ENCODE data around the gene ACAP3.

ACAP3 gene

GRCh38 chr1:1244192-1244811 is 63.4 kb downstream of the ACAP3 start:
- no peak for DNase-seq (ENCODE audit: low read depth)

GRCh38 chr1:1243807-1244191 is 63.9 kb downstream of the ACAP3 start:
- DNase-seq (ENCODE audit: low read depth), result no peak

GRCh38 chr1:1243266-1243660 is 64.5 kb downstream of the ACAP3 start:
- no peak for DNase-seq (ENCODE audit: low read depth)

DNA sequence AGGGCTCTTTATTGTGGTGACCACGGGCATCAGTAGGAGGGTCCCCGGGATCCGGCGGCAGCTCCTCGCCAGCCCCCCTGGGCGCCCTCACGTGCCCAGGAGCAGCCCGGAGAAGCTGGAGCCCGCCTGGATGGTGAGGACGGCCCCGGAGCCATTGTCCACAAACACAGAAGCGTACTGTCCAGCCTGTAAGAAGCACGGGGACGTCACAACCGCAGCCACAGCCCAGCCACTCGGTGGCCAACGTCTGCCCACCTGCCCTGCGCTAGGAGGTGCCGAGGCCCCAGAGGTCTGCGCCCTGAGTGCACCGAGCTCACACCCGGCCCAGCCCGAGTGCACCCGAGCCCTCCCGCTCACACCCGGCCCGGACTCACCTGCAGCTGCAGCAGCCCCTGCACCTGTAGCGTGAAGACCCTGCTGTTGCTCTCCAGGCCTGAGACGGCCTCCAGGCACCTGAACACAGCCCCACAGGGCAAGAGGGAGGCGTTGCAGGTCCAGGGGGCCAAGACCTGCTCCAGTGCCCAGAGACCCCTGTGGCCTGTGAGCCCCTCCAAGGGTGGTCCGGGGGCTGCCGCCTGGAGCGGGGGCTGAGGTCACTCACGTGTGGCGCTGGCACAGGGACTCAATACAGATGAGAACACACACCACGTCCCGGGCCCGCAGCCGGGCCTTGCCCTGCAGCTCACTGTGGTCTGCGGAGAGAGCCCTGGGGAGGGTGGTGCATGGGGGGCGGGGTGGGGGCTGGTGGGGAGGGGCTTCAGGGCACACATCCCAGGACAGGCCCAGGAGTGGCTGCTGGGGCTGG is 65.1 kb downstream of the ACAP3 start:
- no peak for DNase-seq (ENCODE audit: low read depth)
